Trophoblast cell (in vitro differentiated cells and primary cell): ENCODE results near the gene SYNPO2.

Source experiments
- DNase-seq, 2 donors: peaks; one replicate each; pipeline ENCODE4 v3.0.0-alpha.2; 2016
- H2AFZ ChIP-seq: 2 replicates; pipeline ENCODE4 v1.6.1; 2013; ENCODE audit warnings: low read length, moderate library complexity, mild to moderate bottlenecking; ENCODE audit not compliant: insufficient read depth, poor library complexity
- H2AK5ac ChIP-seq: 2 replicates; pipeline ENCODE4 v1.6.1; 2013; ENCODE audit warnings: mild to moderate bottlenecking, low read length
- H2BK120ac ChIP-seq: 2 replicates; pipeline ENCODE4 v1.6.1; 2013; ENCODE audit warnings: low read length, mild to moderate bottlenecking, moderate library complexity; ENCODE audit not compliant: insufficient read depth, poor library complexity
- H2BK12ac ChIP-seq: 2 replicates; pipeline ENCODE4 v1.6.1; 2013; ENCODE audit warnings: mild to moderate bottlenecking, low read length, moderate library complexity
- H2BK5ac ChIP-seq: 2 replicates; pipeline ENCODE4 v1.6.1; 2013; ENCODE audit warnings: low read length, low read depth, moderate library complexity, mild to moderate bottlenecking; ENCODE audit not compliant: poor library complexity
- H3K14ac ChIP-seq: 2 replicates; pipeline ENCODE4 v1.6.1; 2013; ENCODE audit warnings: mild to moderate bottlenecking, low read length
- H3K18ac ChIP-seq: 2 replicates; pipeline ENCODE4 v1.6.1; 2013; ENCODE audit warnings: mild to moderate bottlenecking, low read length
- H3K23ac ChIP-seq: 2 replicates; pipeline ENCODE4 v1.6.1; 2013; ENCODE audit warnings: low read length
- H3K27ac ChIP-seq: 2 replicates; pipeline ENCODE4 v1.5.1; 2013; ENCODE audit warnings: low read depth, mild to moderate bottlenecking, inconsistent platforms, low read length, moderate library complexity
- H3K27me3 ChIP-seq: 2 replicates; pipeline ENCODE4 v1.6.1; 2013; ENCODE audit warnings: inconsistent platforms, mild to moderate bottlenecking, low read length, moderate library complexity; ENCODE audit not compliant: insufficient read depth
- H3K36me3 ChIP-seq, 2 experiments: 1 replicate in 1 of 2; 2 replicates in 1 of 2; pipeline ENCODE4 v1.6.1; 2013; ENCODE audit warnings: low read length in 2 of 2, mild to moderate bottlenecking in 2 of 2, moderate library complexity in 1 of 2; ENCODE audit not compliant: insufficient read depth in 2 of 2, control insufficient read depth in 1 of 2
- H3K4ac ChIP-seq: 2 replicates; pipeline ENCODE4 v1.6.1; 2013; ENCODE audit warnings: low read depth, mild to moderate bottlenecking, low read length, moderate library complexity
- H3K4me1 ChIP-seq, 2 experiments: 1 replicate in 1 of 2; 2 replicates in 1 of 2; pipeline ENCODE4 v1.6.1; 2013; ENCODE audit warnings: low read length in 2 of 2, mild to moderate bottlenecking in 2 of 2, moderate library complexity in 1 of 2; ENCODE audit not compliant: insufficient read depth in 2 of 2, control insufficient read depth in 1 of 2
- H3K4me2 ChIP-seq: 2 replicates; pipeline ENCODE4 v1.6.1; 2013; ENCODE audit warnings: inconsistent platforms, mild to moderate bottlenecking, low read length, moderate library complexity
- H3K4me3 ChIP-seq: 2 replicates; pipeline ENCODE4 v1.5.1; 2013; ENCODE audit warnings: mild to moderate bottlenecking, low read depth, low read length, inconsistent platforms
- H3K79me1 ChIP-seq: one replicate; pipeline ENCODE4 v1.6.1; 2013; ENCODE audit warnings: low read length
- H3K79me2 ChIP-seq: 2 replicates; pipeline ENCODE4 v1.6.1; 2013; ENCODE audit warnings: low read length, mild to moderate bottlenecking; ENCODE audit not compliant: control insufficient read depth, insufficient read depth, poor library complexity
- H3K9ac ChIP-seq: 2 replicates; pipeline ENCODE4 v1.6.1; 2013; ENCODE audit warnings: mild to moderate bottlenecking, low read length
- H3K9me3 ChIP-seq: 2 replicates; pipeline ENCODE4 v1.6.1; 2013; ENCODE audit warnings: low read depth, mild to moderate bottlenecking, control low read depth, inconsistent platforms, low read length; ENCODE audit not compliant: insufficient read depth
- H4K12ac ChIP-seq: 2 replicates; pipeline ENCODE4 v1.6.1; 2013; ENCODE audit warnings: low read depth, mild to moderate bottlenecking, low read length, moderate library complexity
- H4K8ac ChIP-seq: 2 replicates; pipeline ENCODE4 v1.6.1; 2013; ENCODE audit warnings: low read depth, mild to moderate bottlenecking, low read length, moderate library complexity
- H4K91ac ChIP-seq: one replicate; pipeline ENCODE4 v1.6.1; 2013; ENCODE audit warnings: low read depth, mild to moderate bottlenecking, low read length, moderate library complexity
- WGBS: extraction: QIAGEN DNeasy Blood & Tissue Kit; methylation state at CpG from one replicate; pipeline ENCODE4 v1.1.7; 2013; ENCODE audit warnings: missing lambda C conversion rate; ENCODE audit not compliant: insufficient read length, insufficient coverage; ENCODE audit errors: extremely low coverage; 5-methylcytosine and 5-hydroxymethylcytosine counted together

The SYNPO2 gene

DNA sequence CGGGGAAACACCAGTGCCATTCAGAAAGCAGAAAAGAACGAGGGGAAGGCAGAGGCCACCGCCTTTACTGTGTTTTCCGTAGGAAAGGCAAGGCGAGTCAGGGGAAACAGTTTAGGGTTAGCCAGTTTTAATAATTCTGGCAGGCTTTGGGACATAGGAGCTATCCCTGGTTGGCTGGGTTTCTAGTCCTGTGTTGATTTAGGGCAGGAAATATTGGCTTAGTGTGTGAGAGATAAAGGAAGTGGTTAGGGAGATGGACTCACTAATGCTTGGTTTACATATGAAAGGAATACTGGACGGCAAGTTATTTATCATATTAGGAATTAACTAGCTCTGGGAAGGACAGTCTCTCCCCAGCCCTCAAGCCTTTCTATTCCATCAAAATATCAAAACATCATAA, 53.1 kb downstream of the SYNPO2 start:
- Histone ChIP-seq H3K23ac (no peak overlapping the region), H3K79me2 (no peaks in the 10 kb centered on the region), H3K79me1 (no peaks in the 10 kb centered on the region), H4K91ac (no peak overlapping the region), H3K14ac (no peak overlapping the region), H2BK5ac (no peak overlapping the region), H3K9me3 (no peaks in the 10 kb centered on the region), H3K27ac (no peak overlapping the region), H2AK5ac (no peak overlapping the region), H3K9ac (no peak overlapping the region), H3K18ac (no peak overlapping the region), H3K27me3 (no peaks in the 10 kb centered on the region), H2AFZ (no peak overlapping the region), H3K4me2 (no peak overlapping the region), H2BK120ac (no peak overlapping the region), H2BK12ac (no peak overlapping the region), H3K4me3 (no peak overlapping the region), H4K8ac (no peak overlapping the region), H3K4me1 (no peaks in the 10 kb centered on the region), H3K36me3 (no peaks in the 10 kb centered on the region), H3K4ac (no peak overlapping the region), H4K12ac (no peak overlapping the region)
- no peak for DNase-seq
- no CpG with 5 or more reads among the region's 6 CpGs for WGBS

DNA sequence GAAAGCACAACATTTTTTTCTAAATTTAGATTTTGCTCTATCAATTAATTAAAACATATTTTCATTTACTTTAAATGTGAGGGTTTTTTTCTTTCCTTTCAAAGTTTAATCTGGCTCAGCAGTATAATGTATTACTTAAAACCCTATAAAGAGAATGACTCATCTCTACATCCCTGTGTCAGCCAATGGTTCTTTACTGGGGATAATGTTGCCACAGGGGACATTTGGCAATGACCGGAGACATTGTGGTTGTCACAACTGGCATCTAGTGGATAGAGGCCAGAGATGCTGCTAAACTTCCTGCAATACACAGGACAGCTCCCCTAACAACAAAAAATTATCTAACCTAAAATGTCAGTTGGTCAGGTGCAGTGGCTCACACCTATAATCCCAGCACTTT, 53.8 kb downstream of the SYNPO2 start:
- no peak for DNase-seq
- no peaks in the 10 kb centered on the region for H3K79me1 ChIP-seq
- no peak overlapping the region for H3K23ac ChIP-seq
- H3K27ac ChIP-seq = no peak overlapping the region
- no peak overlapping the region for H3K18ac ChIP-seq
- H2BK5ac ChIP-seq = no peak overlapping the region
- H4K91ac ChIP-seq = no peak overlapping the region
- no peaks in the 10 kb centered on the region for H3K27me3 ChIP-seq
- no peak overlapping the region for H2BK12ac ChIP-seq
- no peaks in the 10 kb centered on the region for H3K36me3 ChIP-seq
- H3K9me3 ChIP-seq = no peaks in the 10 kb centered on the region
- H3K4me1 ChIP-seq = no peaks in the 10 kb centered on the region
- no peak overlapping the region for H2AK5ac ChIP-seq
- H4K8ac ChIP-seq = no peak overlapping the region
- H2AFZ ChIP-seq = no peak overlapping the region
- no peak overlapping the region for H3K14ac ChIP-seq
- no peaks in the 10 kb centered on the region for H3K79me2 ChIP-seq
- WGBS = no CpG with 5 or more reads among the region's 1 CpG
- H3K9ac ChIP-seq = no peak overlapping the region
- no peak overlapping the region for H2BK120ac ChIP-seq
- H3K4me2 ChIP-seq = no peak overlapping the region
- H3K4ac ChIP-seq = no peak overlapping the region
- H4K12ac ChIP-seq = no peak overlapping the region
- no peak overlapping the region for H3K4me3 ChIP-seq

DNA sequence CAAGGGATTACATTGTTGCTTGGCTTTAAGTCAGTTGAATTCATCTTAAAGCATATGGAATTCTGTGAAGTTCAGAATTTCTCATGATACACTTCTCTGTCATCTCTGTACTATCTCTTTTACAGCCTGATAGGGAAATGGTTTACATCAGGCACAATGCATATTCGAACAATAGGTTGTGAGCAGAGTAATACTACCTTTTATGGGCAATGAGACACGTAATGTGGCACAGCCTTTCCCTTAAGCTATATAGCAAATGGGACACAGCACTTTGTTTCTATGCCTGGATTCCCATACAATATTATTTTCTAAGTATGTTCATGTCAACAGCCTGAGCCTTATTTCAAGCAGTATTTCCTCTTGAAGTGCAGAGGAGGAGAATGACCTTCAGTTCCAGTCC, 58.4 kb downstream of the SYNPO2 start:
- Histone ChIP-seq H2AK5ac (no peak overlapping the region), H3K27me3 (no peaks in the 10 kb centered on the region), H3K27ac (no peak overlapping the region), H2BK5ac (no peak overlapping the region), H2AFZ (no peak overlapping the region), H4K8ac (no peak overlapping the region), H3K4me3 (no peak overlapping the region), H2BK12ac (no peak overlapping the region), H3K79me1 (no peaks in the 10 kb centered on the region), H3K9me3 (no peaks in the 10 kb centered on the region), H2BK120ac (no peak overlapping the region), H3K79me2 (no peaks in the 10 kb centered on the region), H3K4ac (no peak overlapping the region), H4K91ac (no peak overlapping the region), H3K9ac (no peak overlapping the region), H3K4me2 (no peak overlapping the region), H3K36me3 (no peaks in the 10 kb centered on the region), H3K23ac (no peak overlapping the region), H4K12ac (no peak overlapping the region), H3K14ac (no peak overlapping the region), H3K18ac (no peak overlapping the region), H3K4me1 (no peaks in the 10 kb centered on the region)
- WGBS = no CpG with 5 or more reads among the region's 2 CpGs
- no peak for DNase-seq

DNA sequence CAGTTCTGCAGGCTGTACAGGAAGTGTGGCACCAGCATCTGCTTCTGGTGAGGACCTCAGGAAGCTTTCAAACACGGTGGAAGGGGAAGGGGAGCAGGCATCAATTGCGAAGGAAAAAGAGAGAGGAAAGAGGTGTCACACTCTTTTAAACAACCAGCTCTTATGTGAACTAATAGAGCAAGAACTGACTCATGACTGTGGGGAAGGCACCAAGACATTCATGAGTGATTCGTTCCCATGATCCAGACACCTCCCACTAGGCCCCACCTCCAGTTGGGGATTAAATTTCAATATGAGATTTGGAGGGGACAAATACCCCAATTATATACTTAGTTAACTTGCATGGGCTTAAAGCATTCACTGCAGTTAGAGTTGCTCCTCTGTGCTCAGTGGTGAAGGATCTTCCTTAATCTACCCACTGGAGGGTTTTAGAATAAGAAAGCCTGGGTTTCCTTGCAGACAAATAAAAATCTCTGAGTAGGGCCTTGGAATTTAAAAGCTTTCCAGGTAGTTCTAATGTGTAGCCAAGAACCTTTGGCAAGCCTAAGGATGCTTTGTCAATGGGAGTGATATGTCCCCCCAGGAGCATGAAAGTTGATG, 60.0 kb downstream of the SYNPO2 start:
- H3K27ac ChIP-seq = no peak overlapping the region
- H3K9me3 ChIP-seq = no peaks in the 10 kb centered on the region
- H2AK5ac ChIP-seq = no peak overlapping the region
- no peak for DNase-seq
- H4K8ac ChIP-seq = no peak overlapping the region
- H2BK12ac ChIP-seq = no peak overlapping the region
- no peak overlapping the region for H3K14ac ChIP-seq
- no peaks in the 10 kb centered on the region for H3K79me2 ChIP-seq
- no peak overlapping the region for H4K12ac ChIP-seq
- H3K27me3 ChIP-seq = no peaks in the 10 kb centered on the region
- H3K18ac ChIP-seq = no peak overlapping the region
- H3K23ac ChIP-seq = no peak overlapping the region
- H3K4me1 ChIP-seq = no peaks in the 10 kb centered on the region
- H2AFZ ChIP-seq = no peak overlapping the region
- no peak overlapping the region for H3K4me2 ChIP-seq
- H4K91ac ChIP-seq = no peak overlapping the region
- no peak overlapping the region for H2BK120ac ChIP-seq
- no peaks in the 10 kb centered on the region for H3K79me1 ChIP-seq
- no peak overlapping the region for H2BK5ac ChIP-seq
- H3K4me3 ChIP-seq = no peak overlapping the region
- no peak overlapping the region for H3K9ac ChIP-seq
- H3K4ac ChIP-seq = no peak overlapping the region
- WGBS = no CpG with 5 or more reads among the region's 3 CpGs
- no peaks in the 10 kb centered on the region for H3K36me3 ChIP-seq
